Measurements from ENCODE around the gene GALNT7.

DNA sequence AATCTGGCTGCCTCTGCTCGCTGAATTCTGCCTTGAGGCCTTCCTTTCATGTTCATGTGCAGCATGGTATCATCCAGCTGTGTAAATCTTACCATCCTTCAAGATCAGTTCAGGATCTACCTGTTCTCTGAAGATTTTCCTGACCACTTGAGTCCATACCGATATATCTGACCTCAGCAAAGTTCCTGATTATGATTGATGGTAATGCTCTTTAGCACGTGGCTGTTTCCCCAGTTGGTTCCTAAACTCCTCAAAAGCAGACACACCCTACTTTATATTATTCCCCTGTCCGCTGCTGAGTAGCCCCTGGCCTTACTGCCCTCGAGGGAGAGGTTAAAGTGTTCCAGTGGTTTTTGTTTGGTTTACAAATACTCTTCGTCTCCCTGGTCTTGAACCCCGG lies 20.0 kb downstream of the GALNT7 start:
- TF ChIP-seq POLR2AphosphoS5 (IDR thresholded peaks at IDR 0.05), result no peak
- TF ChIP-seq, protein P1, sequence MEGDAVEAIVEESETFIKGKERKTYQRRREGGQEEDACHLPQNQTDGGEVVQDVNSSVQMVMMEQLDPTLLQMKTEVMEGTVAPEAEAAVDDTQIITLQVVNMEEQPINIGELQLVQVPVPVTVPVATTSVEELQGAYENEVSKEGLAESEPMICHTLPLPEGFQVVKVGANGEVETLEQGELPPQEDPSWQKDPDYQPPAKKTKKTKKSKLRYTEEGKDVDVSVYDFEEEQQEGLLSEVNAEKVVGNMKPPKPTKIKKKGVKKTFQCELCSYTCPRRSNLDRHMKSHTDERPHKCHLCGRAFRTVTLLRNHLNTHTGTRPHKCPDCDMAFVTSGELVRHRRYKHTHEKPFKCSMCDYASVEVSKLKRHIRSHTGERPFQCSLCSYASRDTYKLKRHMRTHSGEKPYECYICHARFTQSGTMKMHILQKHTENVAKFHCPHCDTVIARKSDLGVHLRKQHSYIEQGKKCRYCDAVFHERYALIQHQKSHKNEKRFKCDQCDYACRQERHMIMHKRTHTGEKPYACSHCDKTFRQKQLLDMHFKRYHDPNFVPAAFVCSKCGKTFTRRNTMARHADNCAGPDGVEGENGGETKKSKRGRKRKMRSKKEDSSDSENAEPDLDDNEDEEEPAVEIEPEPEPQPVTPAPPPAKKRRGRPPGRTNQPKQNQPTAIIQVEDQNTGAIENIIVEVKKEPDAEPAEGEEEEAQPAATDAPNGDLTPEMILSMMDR (IDR thresholded peaks at IDR 0.05), result no peak
